ENCODE results near the gene SLMAP.

SLMAP gene

DNA sequence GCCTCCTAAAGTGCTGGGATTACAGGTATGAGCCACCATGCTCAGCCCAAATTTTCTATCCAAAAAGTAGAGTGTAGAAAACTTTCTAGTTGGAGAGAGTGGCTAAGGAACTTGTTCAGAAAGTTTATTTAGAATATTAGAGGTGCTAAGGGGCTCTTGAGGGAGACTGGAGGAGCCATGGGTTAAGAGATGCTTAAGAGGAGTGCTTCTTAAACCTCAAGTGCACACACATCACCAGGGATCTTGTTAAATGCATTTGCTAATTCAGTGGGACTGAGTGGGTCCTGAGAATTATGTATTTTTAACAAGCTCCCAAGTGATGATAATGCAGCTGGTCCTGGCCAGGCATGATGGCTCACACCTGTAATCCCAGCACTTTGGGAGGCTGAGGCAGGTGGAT is 29.7 kb upstream of the SLMAP start:
- no peak for DNase-seq (ENCODE audit: low read depth, low spot score)
- Histone ChIP-seq H3K27ac (no peak overlapping the region), H3K9me3 (ENCODE audit: low read depth, low read length) (no peaks in the 10 kb centered on the region), H3K9ac (ENCODE audit: insufficient read length) (no peak overlapping the region), H3K4me3 (no peak overlapping the region), H3K36me3 (ENCODE audit: insufficient read depth, low read length) (no peaks in the 10 kb centered on the region)
- TF ChIP-seq POLR2AphosphoS5 (IDR thresholded peaks at IDR 0.05; ENCODE audit: borderline replicate concordance, low read depth, low read length) (no peak), FOXP2 (optimal IDR thresholded peaks at IDR 0.05; ENCODE audit: control extremely low read depth, extremely low read length, insufficient read depth) (no peak), EZH2 (IDR thresholded peaks at IDR 0.05) (no peak)

DNA sequence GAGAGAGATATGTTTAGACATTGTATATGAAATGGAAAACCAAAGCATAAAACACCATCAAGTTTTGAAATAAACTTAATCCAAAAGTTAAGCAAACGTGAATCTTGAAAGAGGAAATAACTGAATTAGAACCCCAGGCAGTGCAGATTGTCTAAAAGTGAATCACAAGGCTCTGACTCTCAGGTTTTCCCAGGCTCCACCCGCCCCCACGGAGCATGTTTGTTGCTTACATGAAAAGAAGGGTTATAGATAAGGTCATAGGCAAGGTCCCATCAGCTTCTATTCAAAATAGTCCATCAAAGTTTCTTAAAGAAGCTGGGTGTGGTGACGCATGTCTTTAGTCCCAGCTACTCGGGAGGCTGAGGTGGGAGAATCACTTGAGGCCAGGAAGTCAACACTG is 29.0 kb upstream of the SLMAP start:
- H3K9ac ChIP-seq (ENCODE audit: insufficient read length): no peak overlapping the region
- DNase-seq (ENCODE audit: low read depth, low spot score): no peak
- H3K9me3 ChIP-seq (ENCODE audit: low read depth, low read length): no peaks in the 10 kb centered on the region
- H3K27ac ChIP-seq: no peak overlapping the region
- H3K4me3 ChIP-seq: no peak overlapping the region
- no peaks in the 10 kb centered on the region for H3K36me3 ChIP-seq (ENCODE audit: insufficient read depth, low read length)
- TF ChIP-seq POLR2AphosphoS5 (IDR thresholded peaks at IDR 0.05; ENCODE audit: borderline replicate concordance, low read depth, low read length): no peak
- TF ChIP-seq EZH2 (IDR thresholded peaks at IDR 0.05): no peak
- TF ChIP-seq FOXP2 (optimal IDR thresholded peaks at IDR 0.05; ENCODE audit: control extremely low read depth, extremely low read length, insufficient read depth): no peak

DNA sequence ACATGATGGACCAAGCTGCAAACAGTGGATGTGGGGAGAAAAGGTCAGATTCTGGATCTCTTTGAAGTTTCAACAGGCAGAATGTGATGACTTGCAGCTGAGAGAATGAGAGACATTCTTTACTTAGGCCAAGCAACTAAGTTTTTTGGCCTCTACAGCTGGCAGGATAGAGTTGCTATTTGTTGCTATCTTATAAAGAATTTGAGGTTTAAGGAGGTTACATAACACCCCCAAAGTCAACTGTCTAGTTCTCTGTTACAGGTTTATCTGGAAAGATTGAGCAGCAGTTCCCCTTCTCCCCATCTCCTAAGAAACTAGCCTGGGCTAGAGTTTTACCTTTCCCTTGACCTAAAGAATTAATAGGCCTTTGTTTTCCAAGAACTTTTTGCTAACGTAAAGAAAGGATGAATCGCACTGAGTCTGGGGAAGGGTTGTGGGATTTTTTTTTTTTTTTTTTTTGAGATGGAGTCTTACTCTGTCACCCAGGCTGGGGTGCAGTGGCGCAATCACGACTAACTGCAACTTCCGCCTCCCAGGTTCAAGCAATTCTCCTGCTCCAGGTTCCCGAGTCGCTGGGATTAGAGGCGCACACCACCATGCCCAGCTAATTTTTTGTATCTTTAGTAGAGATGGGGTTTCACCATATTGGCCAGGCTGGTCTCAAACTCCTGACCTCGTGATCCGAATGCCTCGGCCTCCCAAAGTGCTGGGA is 26.6 kb upstream of the SLMAP start:
- no peak overlapping the region for H3K9ac ChIP-seq (ENCODE audit: insufficient read length)
- H3K27ac ChIP-seq: no peak overlapping the region
- no peaks in the 10 kb centered on the region for H3K9me3 ChIP-seq (ENCODE audit: low read depth, low read length)
- DNase-seq (ENCODE audit: low read depth, low spot score): no peak
- TF ChIP-seq EZH2 (IDR thresholded peaks at IDR 0.05) (no peak), FOXP2 (optimal IDR thresholded peaks at IDR 0.05; ENCODE audit: control extremely low read depth, extremely low read length, insufficient read depth) (no peak), POLR2AphosphoS5 (IDR thresholded peaks at IDR 0.05; ENCODE audit: borderline replicate concordance, low read depth, low read length) (no peak)
- no peak overlapping the region for H3K4me3 ChIP-seq
- no peaks in the 10 kb centered on the region for H3K36me3 ChIP-seq (ENCODE audit: insufficient read depth, low read length)

DNA sequence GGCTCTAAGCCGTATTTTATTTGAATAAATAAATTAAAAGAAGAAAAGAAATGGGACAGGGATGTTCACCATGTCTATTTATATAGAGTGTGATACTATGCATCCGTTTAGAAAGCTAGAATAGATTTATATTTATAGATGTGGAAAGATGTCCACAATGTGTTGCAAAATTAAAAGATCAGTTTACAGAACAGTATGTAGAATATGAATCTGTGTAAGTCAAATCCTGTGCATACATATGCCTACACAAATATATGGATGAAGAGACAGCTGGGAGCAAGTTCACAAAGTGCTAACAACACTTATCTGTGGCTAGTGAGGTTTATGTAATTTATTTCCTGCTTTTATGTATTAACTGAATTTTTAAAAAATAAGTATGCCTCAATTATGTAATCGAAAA is 25.4 kb upstream of the SLMAP start:
- Histone ChIP-seq H3K9me3 (ENCODE audit: low read depth, low read length) (no peaks in the 10 kb centered on the region), H3K27ac (no peak overlapping the region), H3K36me3 (ENCODE audit: insufficient read depth, low read length) (no peaks in the 10 kb centered on the region), H3K9ac (ENCODE audit: insufficient read length) (no peak overlapping the region), H3K4me3 (no peak overlapping the region)
- no peak for DNase-seq (ENCODE audit: low read depth, low spot score)
- TF ChIP-seq POLR2AphosphoS5 (IDR thresholded peaks at IDR 0.05; ENCODE audit: borderline replicate concordance, low read depth, low read length) (no peak), FOXP2 (optimal IDR thresholded peaks at IDR 0.05; ENCODE audit: control extremely low read depth, extremely low read length, insufficient read depth) (no peak), EZH2 (IDR thresholded peaks at IDR 0.05) (no peak)

DNA sequence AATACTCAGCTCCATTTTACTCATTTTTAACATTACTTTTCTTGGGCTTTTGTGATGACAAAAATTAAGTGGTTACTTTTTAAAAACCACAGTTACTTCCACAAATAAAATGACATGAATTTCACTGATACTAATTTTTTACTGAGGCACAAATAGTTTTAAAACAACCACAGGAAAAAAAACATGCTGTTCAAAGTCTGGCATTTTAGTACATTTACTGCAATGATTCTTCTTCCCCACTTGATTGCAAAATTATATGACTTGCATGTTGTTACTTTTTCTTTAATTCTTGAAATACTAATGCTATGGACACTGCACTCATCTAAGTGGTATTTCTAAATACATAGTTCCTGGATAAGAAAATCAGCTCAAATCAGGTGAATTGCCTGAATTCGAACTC is 24.8 kb upstream of the SLMAP start:
- no peaks in the 10 kb centered on the region for H3K36me3 ChIP-seq (ENCODE audit: insufficient read depth, low read length)
- no peak overlapping the region for H3K27ac ChIP-seq
- no peak overlapping the region for H3K9ac ChIP-seq (ENCODE audit: insufficient read length)
- no peak overlapping the region for H3K4me3 ChIP-seq
- H3K9me3 ChIP-seq (ENCODE audit: low read depth, low read length): no peaks in the 10 kb centered on the region
- TF ChIP-seq FOXP2 (optimal IDR thresholded peaks at IDR 0.05; ENCODE audit: control extremely low read depth, extremely low read length, insufficient read depth): no peak
- no peak for TF ChIP-seq EZH2 (IDR thresholded peaks at IDR 0.05)
- no peak for TF ChIP-seq POLR2AphosphoS5 (IDR thresholded peaks at IDR 0.05; ENCODE audit: borderline replicate concordance, low read depth, low read length)
- no peak for DNase-seq (ENCODE audit: low read depth, low spot score)

DNA sequence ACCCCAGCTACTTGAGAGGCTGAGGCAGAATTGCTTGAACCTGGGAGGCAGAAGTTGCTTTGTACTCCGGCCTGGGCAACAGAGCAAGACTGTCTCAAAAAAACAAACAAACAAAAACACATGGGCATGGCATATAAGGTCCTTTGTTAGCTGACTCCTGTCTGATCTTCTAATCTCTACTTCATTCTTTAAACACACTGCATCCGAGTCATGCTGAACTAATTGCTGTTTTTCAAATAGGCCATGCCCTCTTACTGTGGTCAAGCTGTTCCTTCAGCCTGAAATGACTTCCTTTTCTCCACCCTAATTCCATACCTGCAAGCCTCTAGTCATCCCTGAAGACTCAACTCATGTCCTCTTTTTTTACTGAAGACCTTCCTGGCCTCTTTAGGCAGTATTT is 22.3 kb upstream of the SLMAP start:
- no peak for TF ChIP-seq FOXP2 (optimal IDR thresholded peaks at IDR 0.05; ENCODE audit: control extremely low read depth, extremely low read length, insufficient read depth)
- no peak for TF ChIP-seq EZH2 (IDR thresholded peaks at IDR 0.05)
- no peak for TF ChIP-seq POLR2AphosphoS5 (IDR thresholded peaks at IDR 0.05; ENCODE audit: borderline replicate concordance, low read depth, low read length)
- no peak overlapping the region for H3K27ac ChIP-seq
- H3K4me3 ChIP-seq: no peak overlapping the region
- no peak for DNase-seq (ENCODE audit: low read depth, low spot score)
- no peak overlapping the region for H3K9ac ChIP-seq (ENCODE audit: insufficient read length)
- no peaks in the 10 kb centered on the region for H3K36me3 ChIP-seq (ENCODE audit: insufficient read depth, low read length)
- no peaks in the 10 kb centered on the region for H3K9me3 ChIP-seq (ENCODE audit: low read depth, low read length)

DNA sequence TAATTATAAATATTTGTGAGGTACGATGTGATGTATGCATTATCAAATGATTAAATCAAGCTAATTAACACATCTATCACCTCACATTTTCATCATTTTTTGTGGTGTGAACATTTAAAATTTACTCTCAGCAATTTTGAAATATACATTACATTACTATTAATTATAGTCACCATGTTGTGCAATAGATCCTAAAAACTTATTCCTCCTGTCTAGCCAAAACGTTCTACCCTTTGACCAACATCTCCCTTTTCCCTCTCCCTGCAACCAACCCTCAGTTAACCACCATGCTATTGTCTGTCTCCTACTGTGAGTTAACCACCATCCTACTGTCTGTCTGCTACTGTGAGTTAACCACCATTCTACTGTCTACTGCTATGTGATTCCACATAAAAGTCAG is 20.7 kb upstream of the SLMAP start:
- Histone ChIP-seq H3K27ac (no peak overlapping the region), H3K9me3 (ENCODE audit: low read depth, low read length) (no peaks in the 10 kb centered on the region), H3K36me3 (ENCODE audit: insufficient read depth, low read length) (no peaks in the 10 kb centered on the region), H3K9ac (ENCODE audit: insufficient read length) (no peak overlapping the region), H3K4me3 (no peak overlapping the region)
- DNase-seq (ENCODE audit: low read depth, low spot score): no peak
- no peak for TF ChIP-seq EZH2 (IDR thresholded peaks at IDR 0.05)
- TF ChIP-seq FOXP2 (optimal IDR thresholded peaks at IDR 0.05; ENCODE audit: control extremely low read depth, extremely low read length, insufficient read depth): no peak
- no peak for TF ChIP-seq POLR2AphosphoS5 (IDR thresholded peaks at IDR 0.05; ENCODE audit: borderline replicate concordance, low read depth, low read length)

DNA sequence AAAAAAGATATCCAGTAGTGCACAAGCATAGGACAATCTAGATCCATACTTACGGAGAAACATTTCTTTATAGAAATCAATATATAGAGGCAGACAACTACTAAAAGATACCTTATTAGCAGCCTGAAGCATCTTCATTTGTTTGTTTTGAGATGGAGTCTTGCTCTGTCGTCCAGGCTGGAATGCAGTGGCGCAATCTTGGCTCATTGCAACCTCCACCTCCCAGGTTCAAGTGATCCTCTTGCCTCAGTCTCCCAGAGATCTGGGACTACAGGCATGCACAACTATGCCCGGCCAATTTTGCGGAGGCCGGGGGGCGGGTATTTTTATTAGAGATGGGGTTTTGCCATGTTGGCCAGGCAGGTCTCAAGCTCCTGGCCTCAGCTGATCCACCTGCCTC is 18.3 kb upstream of the SLMAP start:
- Histone ChIP-seq H3K27ac (no peak overlapping the region), H3K9ac (ENCODE audit: insufficient read length) (no peak overlapping the region), H3K4me3 (no peak overlapping the region), H3K9me3 (ENCODE audit: low read depth, low read length) (no peaks in the 10 kb centered on the region), H3K36me3 (ENCODE audit: insufficient read depth, low read length) (no peaks in the 10 kb centered on the region)
- TF ChIP-seq POLR2AphosphoS5 (IDR thresholded peaks at IDR 0.05; ENCODE audit: borderline replicate concordance, low read depth, low read length) (no peak), EZH2 (IDR thresholded peaks at IDR 0.05) (no peak), FOXP2 (optimal IDR thresholded peaks at IDR 0.05; ENCODE audit: control extremely low read depth, extremely low read length, insufficient read depth) (no peak)
- DNase-seq (ENCODE audit: low read depth, low spot score): no peak

DNA sequence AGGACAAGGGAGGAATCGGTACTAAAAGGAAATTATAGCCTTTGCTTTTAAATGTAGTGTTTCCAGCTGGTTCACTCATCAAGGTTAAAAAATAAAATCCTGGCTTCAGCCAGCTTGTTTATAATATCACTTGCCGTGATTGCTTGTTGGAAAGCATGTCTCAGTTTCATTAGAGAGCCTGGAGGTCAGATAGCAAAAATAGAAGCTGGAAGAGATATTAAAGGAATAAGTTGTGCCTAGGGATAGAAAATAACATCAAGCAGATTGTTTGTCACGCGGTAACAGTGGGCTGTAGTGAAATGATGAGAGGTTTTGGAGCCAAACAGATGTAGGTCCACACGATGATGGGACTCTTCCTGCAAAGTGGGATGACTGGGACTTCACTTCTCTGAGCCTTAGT is 17.7 kb upstream of the SLMAP start:
- no peaks in the 10 kb centered on the region for H3K36me3 ChIP-seq (ENCODE audit: insufficient read depth, low read length)
- no peak overlapping the region for H3K9ac ChIP-seq (ENCODE audit: insufficient read length)
- no peak for DNase-seq (ENCODE audit: low read depth, low spot score)
- no peaks in the 10 kb centered on the region for H3K9me3 ChIP-seq (ENCODE audit: low read depth, low read length)
- H3K4me3 ChIP-seq: no peak overlapping the region
- TF ChIP-seq EZH2 (IDR thresholded peaks at IDR 0.05) (no peak), POLR2AphosphoS5 (IDR thresholded peaks at IDR 0.05; ENCODE audit: borderline replicate concordance, low read depth, low read length) (no peak), FOXP2 (optimal IDR thresholded peaks at IDR 0.05; ENCODE audit: control extremely low read depth, extremely low read length, insufficient read depth) (no peak)
- H3K27ac ChIP-seq: no peak overlapping the region
